K562 (cell line): ENCODE measurements around the gene CNNM3. TPM values are rescaled to one million over a fixed set of nuclear protein-coding genes. Genes with fewer than 3 reads are reported as not detected.

ENCODE experiments used
- ATAC-seq: fragments of 200-7000 bp; cut with Tn5 transposase; 3 replicates; pipeline ENCODE4 v1.9.1; 2020; ENCODE audit warnings: moderate library complexity
- BruUV-seq: library from RNA; stranded (reverse); fragments of 400-500 nt; replicated peaks from 2 replicates; lab custom pipeline; 2021; lab: Mats Ljungman, UMichigan
- CTCF ChIA-PET: fragments of 300-600 bp; formaldehyde crosslinking; extraction: SDS; loops from one replicate; lab custom pipeline; 2021; ENCODE audit warnings: low intra/inter-chr PET ratio; lab: Yijun Ruan, JAX
- POLR2A ChIA-PET: fragments of 300-600, 350-650 bp; sonication (Branson Sonifier 250); formaldehyde crosslinking; extraction: SDS; loops from one replicate; lab custom pipeline; 2021; ENCODE audit warnings: antibody characterized with exemption, inconsistent platforms; lab: Yijun Ruan, JAX
- DNase-seq, 4 experiments: peaks; one replicate each; pipeline versions ENCODE4 v3.0.0 to v3.0.0-alpha.2; 2011 to 2018; ENCODE audit warnings: low spot score in 3 of 4, mixed read lengths in 3 of 4; ENCODE audit errors: extremely low read depth in 1 of 4
- FAIRE-seq: peaks from 2 replicates; lab custom pipeline; 2011; peaks lifted over from hg19 to GRCh38; lab: Jason Lieb, UNC
- H2AFZ ChIP-seq: 2 replicates; pipeline ENCODE4 v1.6.0; 2011; ENCODE audit warnings: low read depth, low read length, control low read depth, inconsistent platforms
- H3K27ac ChIP-seq: fragments of 200-600 bp; 3 replicates; pipeline ENCODE4 v1.8.0; 2011; ENCODE audit warnings: low read depth, mild to moderate bottlenecking, control low read depth, inconsistent platforms, low read length, moderate library complexity, mixed read lengths; ENCODE audit errors: extremely low read depth
- H3K27me3 ChIP-seq, 2 experiments: fragments of 300-600 bp in 1 of 2; 2 replicates in 1 of 2; 3 replicates in 1 of 2; pipeline versions ENCODE4 v1.6.0 to v1.8.0; 2011; ENCODE audit warnings: inconsistent platforms in 2 of 2, low read length in 2 of 2, mild to moderate bottlenecking in 1 of 2, mixed read lengths in 1 of 2, moderate library complexity in 1 of 2; ENCODE audit not compliant: control insufficient read depth in 2 of 2, insufficient read depth in 2 of 2
- H3K36me3 ChIP-seq: fragments of 300-600 bp; 3 replicates; pipeline ENCODE4 v1.8.0; 2011; ENCODE audit warnings: mild to moderate bottlenecking, low read length, inconsistent platforms; ENCODE audit not compliant: control insufficient read depth, insufficient read depth
- H3K4me1 ChIP-seq, 2 experiments: fragments of 200-600 bp in 1 of 2; replicated peaks in 1 of 2; 2 replicates in 1 of 2; 3 replicates in 1 of 2; pipeline versions ENCODE4 v1.5.1 to v1.8.0; 2011; ENCODE audit warnings: inconsistent platforms in 2 of 2, low read length in 2 of 2, mild to moderate bottlenecking in 1 of 2, mixed read lengths in 1 of 2, moderate library complexity in 1 of 2; ENCODE audit not compliant: control insufficient read depth in 2 of 2, insufficient read depth in 2 of 2
- H3K4me2 ChIP-seq: 2 replicates; pipeline ENCODE4 v1.6.1; 2011; ENCODE audit warnings: low read length, control low read depth, inconsistent platforms, mixed read lengths; ENCODE audit not compliant: insufficient read depth
- H3K4me3 ChIP-seq: fragments of 200-600 bp; sonication (generic), shearing (Covaris generic); 2 replicates; pipeline ENCODE4 v1.5.1; 2016; ENCODE audit warnings: control low read depth, inconsistent platforms
- H3K79me2 ChIP-seq: fragments of 200-600 bp; 3 replicates; pipeline ENCODE4 v1.8.0; 2011; ENCODE audit warnings: low read length, inconsistent platforms; ENCODE audit not compliant: control insufficient read depth, insufficient read depth
- H3K9ac ChIP-seq, 2 experiments: 2 replicates each; pipeline versions ENCODE4 v1.6.0 to v1.6.1; 2011; ENCODE audit warnings: low read depth in 2 of 2, low read length in 2 of 2, control low read depth in 1 of 2, inconsistent platforms in 1 of 2, mild to moderate bottlenecking in 1 of 2, mixed read lengths in 1 of 2; ENCODE audit not compliant: insufficient read depth in 1 of 2
- H3K9me1 ChIP-seq: one replicate; pipeline ENCODE4 v1.6.0; 2011; ENCODE audit warnings: inconsistent platforms, mild to moderate bottlenecking, low read length, moderate library complexity; ENCODE audit not compliant: control insufficient read depth, insufficient read depth
- H3K9me3 ChIP-seq: replicated peaks from 2 replicates; pipeline ENCODE4 v1.5.1; 2011; ENCODE audit warnings: low read depth, low read length, inconsistent platforms; ENCODE audit not compliant: control insufficient read depth, insufficient read depth
- H4K20me1 ChIP-seq: replicated peaks from 2 replicates; pipeline ENCODE4 v1.6.1; 2011; ENCODE audit warnings: low read length, inconsistent platforms, mixed read lengths; ENCODE audit not compliant: control insufficient read depth, insufficient read depth
- E2F6 ChIP-seq, 2 experiments: IDR thresholded peaks; 2 replicates each; pipeline ENCODE4 v1.6.1; 2011; ENCODE audit warnings: borderline replicate concordance in 1 of 2, control low read depth in 1 of 2, low read depth in 1 of 2, low read length in 1 of 2, mild to moderate bottlenecking in 1 of 2, mixed read lengths in 1 of 2, moderate library complexity in 1 of 2; ENCODE audit not compliant: insufficient read depth in 1 of 2, insufficient read length in 1 of 2, poor library complexity in 1 of 2, severe bottlenecking in 1 of 2; ENCODE audit errors: extremely low read depth in 1 of 2
- ETV6 ChIP-seq, 3 experiments: fragments of 150-350 bp in 1 of 3; sonication (generic) in 1 of 3; formaldehyde crosslinking in 1 of 3; IDR thresholded peaks; 2 replicates each; pipeline versions ENCODE4 v1.6.1 to v1.8.0; 2014 to 2022; ENCODE audit warnings: borderline replicate concordance in 2 of 3, low read depth in 2 of 3, antibody characterized with exemption in 1 of 3, low read length in 1 of 3, mild to moderate bottlenecking in 1 of 3, missing genetic modification reagents in 1 of 3
- GTF3C2 ChIP-seq: IDR thresholded peaks from 3 replicates; pipeline ENCODE4 v1.6.1; 2011; ENCODE audit warnings: borderline replicate concordance, mild to moderate bottlenecking, moderate library complexity; ENCODE audit not compliant: insufficient read length; ENCODE audit errors: extremely low read depth
- ZNF175 ChIP-seq: fragments of 200-800 bp; sonication (Bioruptor generic); IDR thresholded peaks from 2 replicates; pipeline ENCODE4 v1.6.1; 2016; ENCODE audit warnings: low read depth, mild to moderate bottlenecking, missing genetic modification characterization, missing compliant biosample characterization
- ZNF436 ChIP-seq: fragments of 250-450, 450-650 bp; sonication (Bioruptor Pico); formaldehyde crosslinking; IDR thresholded peaks from 2 replicates; pipeline ENCODE4 v1.7.0; 2020; ENCODE audit warnings: mild to moderate bottlenecking
- WGBS: fragments of 100-300 bp; shearing (Covaris generic); methylation state at CpG from one replicate; pipeline ENCODE4 v1.1.6; 2016; ENCODE audit warnings: low coverage, mixed read lengths; ENCODE audit not compliant: insufficient coverage; ENCODE audit errors: missing lambda C conversion rate; 5-methylcytosine and 5-hydroxymethylcytosine counted together
- in situ Hi-C: fragments of 300-500 bp; cut with MboI; formaldehyde crosslinking; loops from 4 replicates; pipeline ENCODE4 v1.15.0; 2018; ENCODE audit warnings: inconsistent platforms, mixed read lengths
- intact Hi-C: fragments of 100-400 bp; cut with micrococcal nuclease; formaldehyde crosslinking; loops from 2 replicates; pipeline ENCODE4 v1.14.2; 2022
- polyA plus RNA-seq, 8 experiments: library from polyadenylated mRNA; depleted of rRNA in 4 of 8; stranded (reverse) in 5 of 8; unstranded in 3 of 8; fragments of >200 nt; fragmentation: Nextera tagmentation in 2 of 8; fragmentation: Illumina TruSeq in 1 of 8; extraction: Ambion mirVana in 2 of 8; extraction: Trizol in 1 of 8; gene quantifications; 2 replicates each; pipeline versions ENCODE4 v1.2.1 to v1.2.3, GENCODE V29; 2011 to 2014; ENCODE audit warnings: inconsistent platforms in 1 of 8, missing spikeins in 1 of 8
- total RNA-seq, 7 experiments: library from RNA; depleted of rRNA in 6 of 7; stranded (reverse); fragments of >200 nt in 6 of 7; fragmentation: Illumina TruSeq in 2 of 7; extraction: Trizol in 2 of 7; gene quantifications; 2 replicates each; pipeline versions ENCODE4 v1.2.1 to v1.2.3, GENCODE V29; 2011 to 2021; ENCODE audit warnings: low replicate concordance in 1 of 7

The CNNM3 gene
- total and polyA plus RNA-seq, 9 of the 15 experiments (the other 6 are each of a cell fraction or from before 2014, with no cell fraction given): 1.4 to 16.9 (median 6.5) TPM

- H3K27ac ChIP-seq: no peak overlapping the region
- ChIA-PET POLR2A (interaction anchor here (0.5 to 1.0 kb wide), 2 partner anchors 13 to 92 kb away, joined by 4 read pairs; no protein-coding TSS in a partner anchor), CTCF (interaction anchor here (0.9 kb wide), 1 partner anchor 107 kb away, joined by 3 read pairs; no protein-coding TSS in a partner anchor)
- ATAC-seq: no peak
- no peaks in the 10 kb centered on the region for H3K9me3 ChIP-seq
- no peaks in the 10 kb centered on the region for H3K9me1 ChIP-seq
- H3K79me2 ChIP-seq: peaks cover 36% of the 10 kb centered on the region
- H3K4me1 ChIP-seq: peaks cover 4 to 19% of the 10 kb centered on the region in 2 experiments; a peak in 3 of 5 replicates
- H3K4me3 ChIP-seq: no peak overlapping the region
- no peak overlapping the region for H2AFZ ChIP-seq
- WGBS: 98% methylated on average over 13 of the region's 15 CpGs
- intact Hi-C loops (no loop called here), in situ Hi-C loops (loop anchor here (25.0 kb wide), 1 partner anchor 259 kb away; the partner anchor contains the start of gene ANKRD36)
- TF ChIP-seq ZNF436: no peak
- H4K20me1 ChIP-seq: 0 out of 2 replicates have a peak, but pooled peaks cover 3% of the 10 kb centered on the region
- no peaks in the 10 kb centered on the region for H3K27me3 ChIP-seq
- no peak overlapping the region for H3K4me2 ChIP-seq
- no peak for DNase-seq
- peaks cover 53% of the 10 kb centered on the region; the same call in 2 of the 3 replicates for H3K36me3 ChIP-seq
- no peak for FAIRE-seq
- BruUV-seq: no TSS peak
- 0 out of 4 replicates have a peak overlapping the region, but pooled peaks of 1 of the 2 experiments have one; percentile 48 for H3K9ac ChIP-seq
Observed at GRCh38 chr2:96853321-96853720, 37.3 kb downstream of the CNNM3 start.

- Histone ChIP-seq H2AFZ (peak overlapping the region; percentile 93), H3K4me3 (peak overlapping the region; percentile 70), H3K79me2 (peaks cover 36% of the 10 kb centered on the region), H3K36me3 (peaks cover 49% of the 10 kb centered on the region), H3K9me1 (peaks cover 3% of the 10 kb centered on the region), H3K9ac (peak overlapping the region; percentile 82 to 95), H3K9me3 (no peaks in the 10 kb centered on the region), H3K27ac (peak overlapping the region; percentile 78), H4K20me1 (0 out of 2 replicates have a peak, but pooled peaks cover 3% of the 10 kb centered on the region), H3K4me2 (peak overlapping the region; percentile 97), H3K4me1 (peaks cover 24 to 51% of the 10 kb centered on the region in 2 experiments), H3K27me3 (no peaks in the 10 kb centered on the region)
- in situ Hi-C loops: loop anchor here (5.0 to 25.0 kb wide), 2 partner anchors 95 to 255 kb away; partner anchors contain the start of gene ANKRD36
- intact Hi-C loops: loop anchor here (5.0 kb wide), 1 partner anchor 255 kb away; the partner anchor contains the start of gene ANKRD36
- DNase-seq (peak in 3 of 4 experiments; percentile 36 to 68 (median 53)), FAIRE-seq (peak; percentile 76), ATAC-seq (peak; percentile 7)
- BruUV-seq: TSS peak; percentile 25
- ChIA-PET POLR2A (interaction anchor here (0.5 to 6.8 kb wide), 16 partner anchors 10 to 106 kb away, joined by 3 to 67 read pairs (median 5); partner anchors contain the start of genes ANKRD23 and SEMA4C), CTCF (interaction anchor here (2.2 to 3.8 kb wide), 3 partner anchors 94 to 255 kb away, joined by 16 to 41 read pairs (median 37); no protein-coding TSS in a partner anchor)
- 7% methylated on average over 27 of the region's 27 CpGs for WGBS
- TF ChIP-seq ETV6 (IDR thresholded peaks at IDR 0.05; ENCODE audit: borderline replicate concordance in 1 of 2, low read depth in 2 of 2, low read length in 1 of 2) (no peak), ETV6 (CRISPR knock-in tag; IDR thresholded peaks at IDR 0.05; ENCODE audit: borderline replicate concordance) (0 out of 2 replicates have a peak, but pooled peaks have one; percentile 25), ZNF175 (no peak), GTF3C2 (no peak), E2F6 (IDR thresholded peaks at IDR 0.05; ENCODE audit: borderline replicate concordance in 1 of 2, extremely low read depth in 1 of 2, insufficient read depth in 1 of 2, insufficient read length in 1 of 2, low read depth in 1 of 2, low read length in 1 of 2, poor library complexity in 1 of 2, severe bottlenecking in 1 of 2) (peak; percentile 91 to 92)
Observed at GRCh38 chr2:96856776-96857666, 41.0 kb downstream of the CNNM3 start.
